OCI-LY7 (cell line): Measurements from ENCODE around the gene PGAP3.

ENCODE experiments used
- EZH2phosphoT487 ChIP-seq: fragments of 200-600 bp; sonication (generic); IDR thresholded peaks from 2 replicates; pipeline ENCODE4 v1.6.1; 2018; ENCODE audit warnings: low read depth, borderline replicate concordance, mild to moderate bottlenecking, mixed run types, antibody characterized with exemption, low read length, moderate library complexity, mixed read lengths
- TF ChIP-seq, protein P1 (sequence below): fragments of 200-600 bp; sonication (generic); conservative IDR thresholded peaks from 2 replicates; pipeline ENCODE4 v1.5.1; 2014; ENCODE audit warnings: mild to moderate bottlenecking, antibody characterized with exemption, low read length, moderate library complexity, mixed read lengths

DNA sequence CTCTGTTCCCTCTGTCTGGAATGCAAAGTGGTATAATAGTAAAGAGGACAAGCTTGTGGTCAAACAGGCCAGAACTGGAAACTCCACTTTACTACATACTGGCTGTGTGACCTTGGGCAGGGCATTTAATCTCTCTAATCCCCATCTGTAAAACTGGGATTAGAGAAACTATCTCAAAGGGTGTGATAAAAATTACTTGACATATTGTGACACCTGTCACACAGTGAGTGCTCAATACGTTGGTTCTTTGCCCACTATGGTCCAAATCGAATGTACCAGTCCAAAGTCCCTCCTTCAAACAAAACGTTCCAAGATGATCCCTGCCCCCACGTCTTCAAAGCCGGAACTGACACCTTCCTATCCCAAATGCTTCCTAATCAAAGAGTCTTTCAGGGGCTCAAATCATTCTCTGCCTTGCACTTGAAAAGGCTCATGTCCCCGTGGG lies 734 bp downstream of the PGAP3 start:
- TF ChIP-seq, protein P1, sequence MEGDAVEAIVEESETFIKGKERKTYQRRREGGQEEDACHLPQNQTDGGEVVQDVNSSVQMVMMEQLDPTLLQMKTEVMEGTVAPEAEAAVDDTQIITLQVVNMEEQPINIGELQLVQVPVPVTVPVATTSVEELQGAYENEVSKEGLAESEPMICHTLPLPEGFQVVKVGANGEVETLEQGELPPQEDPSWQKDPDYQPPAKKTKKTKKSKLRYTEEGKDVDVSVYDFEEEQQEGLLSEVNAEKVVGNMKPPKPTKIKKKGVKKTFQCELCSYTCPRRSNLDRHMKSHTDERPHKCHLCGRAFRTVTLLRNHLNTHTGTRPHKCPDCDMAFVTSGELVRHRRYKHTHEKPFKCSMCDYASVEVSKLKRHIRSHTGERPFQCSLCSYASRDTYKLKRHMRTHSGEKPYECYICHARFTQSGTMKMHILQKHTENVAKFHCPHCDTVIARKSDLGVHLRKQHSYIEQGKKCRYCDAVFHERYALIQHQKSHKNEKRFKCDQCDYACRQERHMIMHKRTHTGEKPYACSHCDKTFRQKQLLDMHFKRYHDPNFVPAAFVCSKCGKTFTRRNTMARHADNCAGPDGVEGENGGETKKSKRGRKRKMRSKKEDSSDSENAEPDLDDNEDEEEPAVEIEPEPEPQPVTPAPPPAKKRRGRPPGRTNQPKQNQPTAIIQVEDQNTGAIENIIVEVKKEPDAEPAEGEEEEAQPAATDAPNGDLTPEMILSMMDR, result no peak
- no peak for TF ChIP-seq EZH2phosphoT487
